PFSK-1 (cell line): ENCODE measurements around the gene MGMT.

Experiments
- FOXP2 ChIP-seq: optimal IDR thresholded peaks from 2 replicates; pipeline ENCODE3; 2011; ENCODE audit warnings: borderline replicate concordance, control low read depth, inconsistent platforms; ENCODE audit not compliant: insufficient read depth; ENCODE audit errors: extremely low read length, extremely low read depth
- POLR2AphosphoS5 ChIP-seq: IDR thresholded peaks from 2 replicates; pipeline ENCODE4 v1.6.1; 2012; ENCODE audit warnings: low read depth, mild to moderate bottlenecking, control low read depth, low read length, moderate library complexity
- SIN3A ChIP-seq: IDR thresholded peaks from 2 replicates; pipeline ENCODE4 v1.6.1; 2012; ENCODE audit warnings: mild to moderate bottlenecking, low read length, moderate library complexity, borderline replicate concordance; ENCODE audit not compliant: insufficient read depth
- TAF1 ChIP-seq: IDR thresholded peaks from 2 replicates; pipeline ENCODE4 v1.6.1; 2012; ENCODE audit warnings: low read length, control low read depth, borderline replicate concordance; ENCODE audit not compliant: insufficient read depth
- TF ChIP-seq, protein P1 (sequence below), 2 experiments: IDR thresholded peaks; 2 replicates each; pipeline versions ENCODE4 v1.6.1 to v1.8.0; 2011 to 2012; ENCODE audit warnings: low read depth in 2 of 2, low read length in 2 of 2, control low read depth in 1 of 2, inconsistent platforms in 1 of 2, mild to moderate bottlenecking in 1 of 2, moderate library complexity in 1 of 2; ENCODE audit not compliant: insufficient read depth in 1 of 2

Gene MGMT

GRCh38 chr10:129655007-129655678, 188.1 kb downstream of the MGMT start:
- no peak for TF ChIP-seq POLR2AphosphoS5
- no peak for TF ChIP-seq SIN3A

GRCh38 chr10:129655679-129656031, 188.6 kb downstream of the MGMT start:
- TF ChIP-seq SIN3A: no peak
- TF ChIP-seq, protein P1, sequence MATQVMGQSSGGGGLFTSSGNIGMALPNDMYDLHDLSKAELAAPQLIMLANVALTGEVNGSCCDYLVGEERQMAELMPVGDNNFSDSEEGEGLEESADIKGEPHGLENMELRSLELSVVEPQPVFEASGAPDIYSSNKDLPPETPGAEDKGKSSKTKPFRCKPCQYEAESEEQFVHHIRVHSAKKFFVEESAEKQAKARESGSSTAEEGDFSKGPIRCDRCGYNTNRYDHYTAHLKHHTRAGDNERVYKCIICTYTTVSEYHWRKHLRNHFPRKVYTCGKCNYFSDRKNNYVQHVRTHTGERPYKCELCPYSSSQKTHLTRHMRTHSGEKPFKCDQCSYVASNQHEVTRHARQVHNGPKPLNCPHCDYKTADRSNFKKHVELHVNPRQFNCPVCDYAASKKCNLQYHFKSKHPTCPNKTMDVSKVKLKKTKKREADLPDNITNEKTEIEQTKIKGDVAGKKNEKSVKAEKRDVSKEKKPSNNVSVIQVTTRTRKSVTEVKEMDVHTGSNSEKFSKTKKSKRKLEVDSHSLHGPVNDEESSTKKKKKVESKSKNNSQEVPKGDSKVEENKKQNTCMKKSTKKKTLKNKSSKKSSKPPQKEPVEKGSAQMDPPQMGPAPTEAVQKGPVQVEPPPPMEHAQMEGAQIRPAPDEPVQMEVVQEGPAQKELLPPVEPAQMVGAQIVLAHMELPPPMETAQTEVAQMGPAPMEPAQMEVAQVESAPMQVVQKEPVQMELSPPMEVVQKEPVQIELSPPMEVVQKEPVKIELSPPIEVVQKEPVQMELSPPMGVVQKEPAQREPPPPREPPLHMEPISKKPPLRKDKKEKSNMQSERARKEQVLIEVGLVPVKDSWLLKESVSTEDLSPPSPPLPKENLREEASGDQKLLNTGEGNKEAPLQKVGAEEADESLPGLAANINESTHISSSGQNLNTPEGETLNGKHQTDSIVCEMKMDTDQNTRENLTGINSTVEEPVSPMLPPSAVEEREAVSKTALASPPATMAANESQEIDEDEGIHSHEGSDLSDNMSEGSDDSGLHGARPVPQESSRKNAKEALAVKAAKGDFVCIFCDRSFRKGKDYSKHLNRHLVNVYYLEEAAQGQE (IDR thresholded peaks at IDR 0.05; ENCODE audit: insufficient read depth in 1 of 2, low read depth in 2 of 2, low read length in 2 of 2): no peak
- no peak for TF ChIP-seq POLR2AphosphoS5
- no peak for TF ChIP-seq TAF1
- no peak for TF ChIP-seq FOXP2

- TF ChIP-seq FOXP2: no peak
- TF ChIP-seq, protein P1 (IDR thresholded peaks at IDR 0.05; ENCODE audit: insufficient read depth in 1 of 2, low read depth in 2 of 2, low read length in 2 of 2): no peak
- TF ChIP-seq SIN3A: no peak
- no peak for TF ChIP-seq TAF1
- TF ChIP-seq POLR2AphosphoS5: no peak
Observed at GRCh38 chr10:129656642-129657041, 189.6 kb downstream of the MGMT start.

DNA sequence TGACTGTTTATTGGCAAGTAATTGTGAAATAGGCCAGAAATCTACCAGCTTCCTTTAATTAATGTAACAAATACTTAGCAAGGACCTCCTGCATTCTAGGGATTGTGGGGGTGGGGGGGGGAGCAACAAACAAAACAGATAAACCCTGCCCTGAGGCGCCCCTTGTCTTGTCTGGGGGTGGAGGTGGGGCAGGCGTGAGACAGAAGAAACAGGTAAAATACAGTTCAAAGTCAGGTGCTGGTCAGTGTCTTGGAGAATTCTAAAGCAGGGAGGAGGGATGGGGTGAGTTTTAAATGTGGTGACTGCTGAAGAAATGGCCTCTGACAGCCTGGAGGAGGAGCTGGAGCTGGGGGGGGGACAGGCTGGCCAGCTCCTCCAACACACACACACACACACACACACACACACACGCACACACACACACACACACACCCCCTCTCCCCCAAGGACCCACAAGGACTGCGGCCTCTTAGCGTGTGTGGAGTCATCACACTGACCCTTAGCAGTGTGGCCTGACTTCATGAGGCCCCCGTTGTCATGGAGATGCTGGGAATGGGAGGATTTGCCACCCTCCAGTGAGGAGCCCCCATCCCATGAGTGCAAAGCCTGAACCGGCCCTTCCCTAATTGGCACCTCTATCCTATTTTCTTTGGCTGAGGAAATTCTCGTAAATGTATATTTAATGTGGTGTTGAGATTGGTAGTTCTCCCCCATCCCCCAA, 190.4 kb downstream of the MGMT start:
- TF ChIP-seq TAF1 (no peak), SIN3A (no peak), POLR2AphosphoS5 (no peak), FOXP2 (no peak)
- TF ChIP-seq, protein P1 (IDR thresholded peaks at IDR 0.05; ENCODE audit: insufficient read depth in 1 of 2, low read depth in 2 of 2, low read length in 2 of 2): no peak

DNA sequence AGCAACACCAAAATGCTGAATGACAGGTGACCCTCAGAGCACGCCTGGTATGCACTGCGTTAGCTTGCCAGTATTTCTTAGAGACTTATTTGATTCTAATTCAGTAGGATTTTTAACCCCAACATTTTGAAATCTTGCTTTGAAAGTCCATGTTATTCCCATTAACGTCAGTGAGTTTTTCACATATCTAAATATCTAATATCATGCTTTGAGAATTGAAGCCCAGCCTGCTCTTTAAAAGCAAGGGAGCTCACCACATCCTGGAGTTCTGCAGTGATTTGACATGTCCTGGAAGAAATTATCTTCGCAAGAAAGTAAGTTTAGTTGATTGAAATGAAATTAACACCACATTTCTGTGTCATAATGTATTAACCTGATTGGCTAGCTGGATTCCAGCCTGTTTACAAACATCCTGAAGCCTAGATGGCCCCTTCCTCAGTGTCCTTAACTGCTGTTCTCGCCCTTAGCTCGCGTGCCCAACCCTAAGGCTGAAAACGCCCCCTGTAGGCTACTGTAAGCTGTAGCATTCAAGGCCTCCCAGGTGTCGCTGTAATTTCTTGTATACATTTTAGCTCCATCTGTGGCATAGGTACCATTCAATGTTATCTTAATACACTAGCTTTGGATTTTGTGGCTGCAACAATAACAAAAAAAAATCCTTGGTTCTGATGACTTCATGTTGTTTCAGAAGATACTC, 191.5 kb downstream of the MGMT start:
- TF ChIP-seq, protein P1 (IDR thresholded peaks at IDR 0.05; ENCODE audit: insufficient read depth in 1 of 2, low read depth in 2 of 2, low read length in 2 of 2): no peak
- TF ChIP-seq TAF1 (no peak), FOXP2 (no peak), POLR2AphosphoS5 (no peak), SIN3A (no peak)
